ENCODE data around the gene MS4A8. TPM values are rescaled to one million over a fixed set of nuclear protein-coding genes. Genes with fewer than 3 reads are reported as not detected.

The MS4A8 gene
- total and polyA plus RNA-seq, 10 of the 15 experiments (the other 5 are each of a cell fraction or from before 2014, with no cell fraction given), result 0.04 TPM; not detected in 9

DNA sequence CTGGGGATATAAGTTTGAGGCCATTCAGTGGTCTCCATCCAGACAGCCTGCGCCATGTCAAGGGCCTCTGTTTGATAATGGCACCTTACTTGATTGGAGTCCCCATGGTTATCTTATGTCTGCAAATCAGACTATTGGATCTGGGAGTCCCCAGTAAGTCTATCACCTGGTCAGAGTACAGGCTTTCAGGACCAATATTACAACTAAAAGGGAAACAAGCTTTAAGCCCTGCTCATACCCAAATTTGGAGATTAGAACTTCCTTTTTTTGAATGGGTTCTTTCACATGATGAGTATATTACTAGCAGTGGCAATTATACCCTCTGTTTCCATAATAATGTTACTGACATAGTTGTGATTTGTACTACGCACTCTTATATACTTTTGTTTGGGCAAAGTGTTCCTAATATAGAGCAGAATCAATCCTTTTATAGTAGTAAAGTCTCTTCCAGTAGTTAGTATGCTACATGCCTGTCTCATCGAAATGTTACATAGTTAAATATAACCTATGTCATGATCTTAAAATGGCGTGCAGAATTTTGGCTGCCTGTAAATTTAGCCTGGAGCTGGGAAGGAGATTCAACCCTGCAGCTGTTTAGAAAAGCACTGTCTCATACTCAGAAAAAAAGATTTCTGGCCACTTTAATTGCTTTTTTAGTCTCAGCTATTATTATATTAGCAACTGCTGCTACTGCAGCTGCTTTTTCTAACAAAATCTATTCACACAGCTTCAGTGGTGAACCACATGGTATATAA lies 62.2 kb downstream of the MS4A8 start (continued):
- no peak for TF ChIP-seq TCF7 (IDR thresholded peaks at IDR 0.05; ENCODE audit: borderline replicate concordance)
- TF ChIP-seq MTA2 (IDR thresholded peaks at IDR 0.05; ENCODE audit: low read depth), result 0 out of 2 replicates have a peak, but pooled peaks have one; percentile 18
- no peak for TF ChIP-seq FOXM1 (IDR thresholded peaks at IDR 0.05; ENCODE audit: low read depth, low read length)
- no peak for TF ChIP-seq EZH2 (IDR thresholded peaks at IDR 0.05; ENCODE audit: borderline replicate concordance, control insufficient read depth, low read depth, low read length)
- no peak for TF ChIP-seq KDM1A (IDR thresholded peaks at IDR 0.05; ENCODE audit: borderline replicate concordance)

DNA sequence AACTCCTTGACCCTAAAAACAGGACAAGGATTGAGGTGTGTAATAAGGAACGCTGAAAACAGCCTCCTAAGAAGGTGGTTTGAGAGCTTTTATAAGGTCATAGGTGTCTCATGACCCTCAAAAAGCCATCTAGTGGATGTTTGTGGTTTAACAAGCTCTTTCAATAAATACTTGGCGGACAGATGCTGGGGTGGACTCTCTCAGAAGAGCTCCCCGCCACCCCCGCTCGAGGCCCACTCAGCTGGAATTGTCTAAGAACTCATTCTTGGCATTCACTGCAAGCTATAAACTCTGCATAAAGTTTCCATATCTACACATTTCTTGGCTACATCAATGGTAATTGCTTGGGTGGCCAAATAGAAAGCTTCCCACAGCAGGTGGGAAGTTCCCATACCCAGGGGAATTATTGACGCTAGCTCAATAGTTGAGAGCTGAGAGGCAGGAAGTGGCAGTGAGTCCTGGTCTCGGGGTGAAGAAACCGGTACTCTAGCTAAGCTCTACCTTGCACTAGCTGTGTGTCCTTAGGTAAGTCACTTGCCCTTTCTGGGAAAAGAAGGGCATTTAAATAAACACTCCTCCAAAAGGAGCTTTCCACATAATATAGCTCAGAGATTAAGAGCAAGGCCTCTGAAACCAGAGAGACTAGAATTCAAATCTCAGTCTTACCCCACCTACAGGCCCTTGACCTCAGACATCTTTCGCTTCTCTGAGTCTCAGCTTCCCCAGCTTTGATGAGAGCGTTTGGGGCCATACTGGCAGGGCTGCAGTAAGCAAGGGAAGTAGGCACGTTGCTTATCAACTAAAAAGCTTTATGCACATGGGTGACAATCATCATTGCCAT lies 63.7 kb downstream of the MS4A8 start:
- peak overlapping the region; percentile 65 for H3K4me2 ChIP-seq (ENCODE audit: control insufficient read depth, insufficient read depth)
- no peaks in the 10 kb centered on the region for H3K27me3 ChIP-seq (replicated peaks in 1 of 2; ENCODE audit: control insufficient read depth in 2 of 2, insufficient read depth in 2 of 2, low read length in 1 of 2)
- no peaks in the 10 kb centered on the region for H3K79me2 ChIP-seq (ENCODE audit: control insufficient read depth, insufficient read depth, low read length)
- SMC1A ChIA-PET (ENCODE audit: uncharacterized antibody, unreplicated experiment), result interaction anchor here (0.7 to 7.8 kb wide), 27 partner anchors 9 to 1197 kb away, joined by 3 to 143 read pairs (median 6); partner anchors contain the start of genes MS4A8 and PRPF19
- BruUV-seq (replicated peaks), result TSS peak; percentile 95
- H3K9me3 ChIP-seq (replicated peaks; ENCODE audit: control insufficient read depth, insufficient read depth, low read length), result peaks cover 1% of the 10 kb centered on the region; the same call in 2 of the 3 replicates
- RAD21 ChIA-PET (ENCODE audit: unreplicated experiment), result interaction anchor here (0.6 to 7.4 kb wide), 37 partner anchors 11 to 1780 kb away, joined by 3 to 119 read pairs (median 4); partner anchors contain the start of genes MS4A1 and MS4A8
- H4K20me1 ChIP-seq (ENCODE audit: control insufficient read depth, insufficient read depth), result no peaks in the 10 kb centered on the region
- no peaks in the 10 kb centered on the region for H3K36me3 ChIP-seq (ENCODE audit: control insufficient read depth in 2 of 2, insufficient read depth in 2 of 2, low read length in 1 of 2)
- POLR2A ChIA-PET, result interaction anchor here (0.6 to 2.0 kb wide), 8 partner anchors 12 to 376 kb away, joined by 3 to 7 read pairs (median 4); no protein-coding TSS in a partner anchor
- DNase-seq (ENCODE audit: low read depth, low spot score) (peak; percentile 94), ATAC-seq (peak; percentile 82), FAIRE-seq (peak; percentile 91)
- peak overlapping the region; percentile 21 for H2AFZ ChIP-seq (ENCODE audit: control insufficient read depth, low read depth, low read length)
- peak overlapping the region; percentile 96 for H3K27ac ChIP-seq (ENCODE audit: control insufficient read depth, insufficient read depth)
- CTCF ChIA-PET, result interaction anchor here (0.7 to 7.3 kb wide), 37 partner anchors 9 to 1147 kb away, joined by 3 to 184 read pairs (median 5); partner anchors contain the start of genes MS4A1, MS4A8, OSBP and PRPF19
- in situ Hi-C loops (cut with MboI), result loop anchor here (10.0 to 25.0 kb wide), 2 partner anchors 398 to 1576 kb away; no protein-coding TSS in a partner anchor
- peaks cover 61% of the 10 kb centered on the region for H3K4me1 ChIP-seq (ENCODE audit: control insufficient read depth, insufficient read depth, low read length)
- H3K9ac ChIP-seq (ENCODE audit: control insufficient read depth, insufficient read depth, low read length), result peak overlapping the region; percentile 69
- peak overlapping the region; percentile 0; the same call in 1 of the 2 replicates for H3K4me3 ChIP-seq
- intact Hi-C loops (cut with micrococcal nuclease; ENCODE audit: unreplicated experiment), result loop anchor here (1.0 to 10.0 kb wide), 8 partner anchors 62 to 568 kb away; partner anchors contain the start of genes PRPF19 and VPS37C
- WGBS (ENCODE audit: insufficient coverage, insufficient replicate concordance, low lambda C conversion rate, missing lambda C conversion rate), result 1% methylated on average over 11 of the region's 11 CpGs
- TF ChIP-seq MEF2B (IDR thresholded peaks at IDR 0.05; ENCODE audit: partially characterized antibody, poor library complexity, severe bottlenecking), result peak; percentile 100
- TF ChIP-seq CBX3 (IDR thresholded peaks at IDR 0.05; ENCODE audit: borderline replicate concordance, low read depth), result no peak
- no peak; a peak in 1 of 4 replicates for TF ChIP-seq BHLHE40 (IDR thresholded peaks at IDR 0.05; ENCODE audit: borderline replicate concordance in 1 of 2, low read depth in 2 of 2, low read length in 1 of 2)
- no peak for TF ChIP-seq WRNIP1 (IDR thresholded peaks at IDR 0.05; ENCODE audit: borderline replicate concordance, low read depth, low read length)
- TF ChIP-seq, protein P1, sequence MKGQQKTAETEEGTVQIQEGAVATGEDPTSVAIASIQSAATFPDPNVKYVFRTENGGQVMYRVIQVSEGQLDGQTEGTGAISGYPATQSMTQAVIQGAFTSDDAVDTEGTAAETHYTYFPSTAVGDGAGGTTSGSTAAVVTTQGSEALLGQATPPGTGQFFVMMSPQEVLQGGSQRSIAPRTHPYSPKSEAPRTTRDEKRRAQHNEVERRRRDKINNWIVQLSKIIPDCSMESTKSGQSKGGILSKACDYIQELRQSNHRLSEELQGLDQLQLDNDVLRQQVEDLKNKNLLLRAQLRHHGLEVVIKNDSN (IDR thresholded peaks at IDR 0.05; ENCODE audit: borderline replicate concordance, extremely low read length, insufficient read depth, low read depth, low read length), result no peak
- TF ChIP-seq SMC3 (IDR thresholded peaks at IDR 0.05; ENCODE audit: borderline replicate concordance, low read length), result peak; percentile 43; the same call in 1 of the 2 replicates
- TF ChIP-seq RAD21 (IDR thresholded peaks at IDR 0.05; ENCODE audit: insufficient read depth, low read depth, low read length), result peak; percentile 36; the same call in 1 of the 2 replicates
- 0 out of 2 replicates have a peak, but pooled peaks have one; percentile 55 for TF ChIP-seq STAT1 (conservative IDR thresholded peaks at IDR 0.05)
- TF ChIP-seq ZZZ3 (IDR thresholded peaks at IDR 0.05; ENCODE audit: control insufficient read depth, insufficient read length, low read depth), result no peak
- no peak for TF ChIP-seq ZNF384 (IDR thresholded peaks at IDR 0.05; ENCODE audit: borderline replicate concordance, low read depth, low read length)
- peak; percentile 78 to 79; a peak in 3 of 4 replicates for TF ChIP-seq IKZF2 (IDR thresholded peaks at IDR 0.05)
- no peak for TF ChIP-seq NRF1 (conservative IDR thresholded peaks at IDR 0.05; ENCODE audit: low read depth, low read length)
- peak; percentile 94 for TF ChIP-seq RELA (IDR thresholded peaks at IDR 0.05; ENCODE audit: borderline replicate concordance, partially characterized antibody)
- no peak for TF ChIP-seq SIX5 (IDR thresholded peaks at IDR 0.05; ENCODE audit: low read depth, low read length, severe bottlenecking)

All from GM12878 (cell line).